ENCODE measurements around the gene CSNK1A1. TPM values are rescaled to one million over a fixed set of nuclear protein-coding genes. Genes with fewer than 3 reads are reported as not detected.
A peak's percentile ranks its signal among the peaks of the same experiment; 100 is the strongest.

CSNK1A1 gene
- total and polyA plus RNA-seq, 2 donors from 2014 or later: 63.9 to 221 TPM

DNA sequence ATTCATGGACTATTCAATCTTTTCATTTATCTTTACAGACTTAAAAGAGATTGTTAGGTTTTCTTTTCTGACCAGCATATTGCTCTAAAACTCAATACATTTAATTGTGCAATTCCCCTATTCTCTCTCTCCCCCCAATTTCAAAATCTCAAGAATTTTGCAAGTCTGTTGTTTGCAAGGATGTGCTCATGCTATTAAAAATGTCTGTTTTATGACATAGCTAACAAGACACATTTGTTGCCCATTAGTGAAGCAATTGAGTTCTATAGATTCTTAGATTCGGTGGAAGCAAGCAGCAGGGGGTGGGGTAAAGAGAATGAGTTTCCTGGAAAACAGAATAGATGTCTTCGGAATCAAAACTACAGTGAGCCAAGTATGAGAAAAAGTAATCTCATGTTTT, 8.5 kb upstream of the CSNK1A1 start:
- FAIRE-seq: no peak
- TF ChIP-seq, protein P1, sequence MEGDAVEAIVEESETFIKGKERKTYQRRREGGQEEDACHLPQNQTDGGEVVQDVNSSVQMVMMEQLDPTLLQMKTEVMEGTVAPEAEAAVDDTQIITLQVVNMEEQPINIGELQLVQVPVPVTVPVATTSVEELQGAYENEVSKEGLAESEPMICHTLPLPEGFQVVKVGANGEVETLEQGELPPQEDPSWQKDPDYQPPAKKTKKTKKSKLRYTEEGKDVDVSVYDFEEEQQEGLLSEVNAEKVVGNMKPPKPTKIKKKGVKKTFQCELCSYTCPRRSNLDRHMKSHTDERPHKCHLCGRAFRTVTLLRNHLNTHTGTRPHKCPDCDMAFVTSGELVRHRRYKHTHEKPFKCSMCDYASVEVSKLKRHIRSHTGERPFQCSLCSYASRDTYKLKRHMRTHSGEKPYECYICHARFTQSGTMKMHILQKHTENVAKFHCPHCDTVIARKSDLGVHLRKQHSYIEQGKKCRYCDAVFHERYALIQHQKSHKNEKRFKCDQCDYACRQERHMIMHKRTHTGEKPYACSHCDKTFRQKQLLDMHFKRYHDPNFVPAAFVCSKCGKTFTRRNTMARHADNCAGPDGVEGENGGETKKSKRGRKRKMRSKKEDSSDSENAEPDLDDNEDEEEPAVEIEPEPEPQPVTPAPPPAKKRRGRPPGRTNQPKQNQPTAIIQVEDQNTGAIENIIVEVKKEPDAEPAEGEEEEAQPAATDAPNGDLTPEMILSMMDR (IDR thresholded peaks at IDR 0.05; ENCODE audit: borderline replicate concordance, extremely low read depth, insufficient read depth): no peak
- Histone ChIP-seq H3K9me3 (ENCODE audit: control insufficient read depth in 2 of 3, insufficient read depth in 1 of 3, low read length in 3 of 3) (no peaks in the 10 kb centered on the region), H3K9ac (ENCODE audit: low read length in 3 of 3) (no peak overlapping the region), H3K4me3 (ENCODE audit: low read length in 3 of 3) (no peak overlapping the region), H3K4me1 (ENCODE audit: control insufficient read depth in 2 of 3, insufficient read depth in 2 of 3, low read depth in 1 of 3, low read length in 3 of 3) (peaks cover 0 to 5% (median 4%) of the 10 kb centered on the region in 3 donors), H3K27me3 (ENCODE audit: control insufficient read depth, insufficient read depth, low read length) (no peaks in the 10 kb centered on the region), H3K36me3 (ENCODE audit: control insufficient read depth in 2 of 3, insufficient read depth in 3 of 3, low read length in 3 of 3) (no peaks in the 10 kb centered on the region), H3K27ac (ENCODE audit: low read depth in 2 of 2, low read length in 2 of 2) (no peak overlapping the region)
- DNase-seq: peak in 2 of 5 donors; percentile 21 to 67
- intact Hi-C loops (cut with DNase I): loop anchor here (5.0 to 10.0 kb wide), 2 partner anchors 117 to 195 kb away; no protein-coding TSS in a partner anchor

DNA sequence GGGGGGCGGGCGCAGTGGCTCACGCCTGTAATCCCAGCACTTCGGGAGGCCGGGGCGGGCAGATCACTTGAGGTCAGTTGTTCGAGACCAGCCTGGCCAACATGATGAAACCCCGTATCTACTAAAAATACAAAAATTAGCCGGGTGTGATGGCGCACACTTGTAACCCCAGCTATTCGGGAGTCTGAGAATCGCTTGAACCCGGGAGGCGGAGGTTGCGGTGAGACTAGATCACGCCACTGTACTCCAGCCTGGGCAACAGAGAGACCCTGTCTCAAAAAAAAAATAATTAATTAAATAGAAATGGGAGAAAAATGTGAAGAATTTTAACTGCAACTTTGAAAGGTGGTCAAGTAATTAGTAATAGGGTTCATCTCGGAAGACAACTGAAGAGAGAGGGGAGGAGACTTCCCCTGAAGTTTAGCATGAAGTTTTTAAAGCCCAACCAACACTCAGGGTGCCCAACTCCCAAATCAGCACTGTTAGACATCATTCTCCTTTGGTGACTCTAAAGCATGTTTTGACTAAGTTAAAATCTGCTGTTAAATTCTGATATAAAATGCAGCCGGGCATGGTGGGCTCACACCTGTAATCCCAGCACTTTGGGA, 1.4 kb upstream of the CSNK1A1 start:
- no peak for FAIRE-seq

DNA sequence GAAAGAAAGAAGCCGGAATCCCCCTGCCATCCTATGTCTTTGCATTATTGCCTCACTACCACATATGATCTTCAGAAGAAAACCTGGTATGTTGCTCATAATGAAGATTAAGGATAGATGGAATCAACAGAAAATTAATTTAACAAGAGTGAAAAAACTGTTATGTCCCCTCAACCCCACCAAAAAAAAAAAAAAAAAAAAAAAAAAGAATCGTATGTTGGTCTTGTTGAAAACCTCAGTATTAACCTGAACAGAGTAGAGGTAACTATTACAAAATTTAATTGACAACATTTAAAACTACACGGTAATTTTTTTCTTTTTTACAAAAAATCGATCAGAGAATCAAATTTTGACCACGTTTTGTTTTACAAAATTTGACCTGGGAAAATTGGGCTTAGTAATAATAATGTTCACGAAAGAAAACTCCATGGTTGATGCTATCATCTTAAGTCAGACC, 827 bp upstream of the CSNK1A1 start:
- Histone ChIP-seq H3K27me3 (ENCODE audit: control insufficient read depth, insufficient read depth, low read length) (no peaks in the 10 kb centered on the region), H3K4me1 (ENCODE audit: control insufficient read depth in 2 of 3, insufficient read depth in 2 of 3, low read depth in 1 of 3, low read length in 3 of 3) (peaks cover 0 to 12% (median 9%) of the 10 kb centered on the region in 3 donors), H3K27ac (ENCODE audit: low read depth in 2 of 2, low read length in 2 of 2) (peak overlapping the region; percentile 88 to 98), H3K9me3 (ENCODE audit: control insufficient read depth in 2 of 3, insufficient read depth in 1 of 3, low read length in 3 of 3) (no peaks in the 10 kb centered on the region), H3K4me3 (ENCODE audit: low read length in 3 of 3) (peak overlapping the region; percentile 76 to 97 (median 89)), H3K36me3 (ENCODE audit: control insufficient read depth in 2 of 3, insufficient read depth in 3 of 3, low read length in 3 of 3) (peaks cover 0 to 11% (median 0%) of the 10 kb centered on the region in 3 donors), H3K9ac (ENCODE audit: low read length in 3 of 3) (peak overlapping the region; percentile 72 to 99 (median 74))
- intact Hi-C loops (cut with DNase I): no loop called here
- DNase-seq (no peak), FAIRE-seq (no peak)
- TF ChIP-seq, protein P1 (IDR thresholded peaks at IDR 0.05; ENCODE audit: borderline replicate concordance, extremely low read depth, insufficient read depth): no peak

More for the DNA sequence above, 1.4 kb upstream of the CSNK1A1 start:
- H3K4me1 ChIP-seq (ENCODE audit: control insufficient read depth in 2 of 3, insufficient read depth in 2 of 3, low read depth in 1 of 3, low read length in 3 of 3): peaks cover 0 to 9% (median 8%) of the 10 kb centered on the region in 3 donors
- intact Hi-C loops (cut with DNase I): no loop called here
- H3K4me3 ChIP-seq (ENCODE audit: low read length in 3 of 3): no peak overlapping the region
- no peaks in the 10 kb centered on the region for H3K9me3 ChIP-seq (ENCODE audit: control insufficient read depth in 2 of 3, insufficient read depth in 1 of 3, low read length in 3 of 3)
- H3K36me3 ChIP-seq (ENCODE audit: control insufficient read depth in 2 of 3, insufficient read depth in 3 of 3, low read length in 3 of 3): peaks cover 0 to 11% (median 0%) of the 10 kb centered on the region in 3 donors
- TF ChIP-seq, protein P1 (IDR thresholded peaks at IDR 0.05; ENCODE audit: borderline replicate concordance, extremely low read depth, insufficient read depth): no peak
- DNase-seq: peak in 1 of 5 donors; percentile 51
- H3K9ac ChIP-seq (ENCODE audit: low read length in 3 of 3): no peak overlapping the region
- H3K27ac ChIP-seq (ENCODE audit: low read depth in 2 of 2, low read length in 2 of 2): no peak overlapping the region
- H3K27me3 ChIP-seq (ENCODE audit: control insufficient read depth, insufficient read depth, low read length): no peaks in the 10 kb centered on the region

Data from kidney (tissue), 14 donors.